Measurements from ENCODE around the gene ADH1C. TPM values are rescaled to one million over a fixed set of nuclear protein-coding genes. Genes with fewer than 3 reads are reported as not detected.

ADH1C gene
- total and polyA plus RNA-seq, 9 of the 15 experiments (the other 6 are each of a cell fraction or from before 2014, with no cell fraction given): 0.40 TPM; not detected in 8

DNA sequence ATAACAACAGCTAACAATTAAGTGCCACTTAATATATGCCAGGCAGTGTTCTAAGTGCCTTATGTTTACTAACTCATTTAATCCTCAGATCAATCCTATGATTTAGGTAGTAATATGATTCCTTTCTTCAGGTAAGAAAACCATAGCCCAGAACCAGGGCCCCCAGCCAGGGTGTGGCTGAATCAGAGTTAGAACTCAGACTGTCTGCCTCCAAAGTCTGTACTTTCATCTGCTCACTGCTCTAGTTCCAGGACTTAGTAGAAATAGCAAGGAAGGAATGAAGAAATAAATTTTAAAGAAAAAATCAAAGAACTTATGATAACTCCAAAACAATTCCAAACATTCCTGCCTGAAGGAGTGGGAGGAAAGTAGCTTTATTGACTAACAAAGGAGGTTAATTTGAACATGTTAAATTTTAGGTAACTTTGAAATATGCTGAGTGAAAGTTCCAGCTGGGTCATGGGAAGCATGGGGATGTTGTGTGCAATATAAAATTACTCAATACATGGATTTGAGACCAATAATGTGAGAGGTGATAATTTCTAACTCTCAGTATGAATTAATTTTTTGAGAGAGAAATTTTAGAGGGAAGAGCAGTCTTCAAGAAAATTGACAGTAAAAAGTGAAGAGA lies 8.8 kb upstream of the ADH1C start (continued):
- TF ChIP-seq, protein P1, sequence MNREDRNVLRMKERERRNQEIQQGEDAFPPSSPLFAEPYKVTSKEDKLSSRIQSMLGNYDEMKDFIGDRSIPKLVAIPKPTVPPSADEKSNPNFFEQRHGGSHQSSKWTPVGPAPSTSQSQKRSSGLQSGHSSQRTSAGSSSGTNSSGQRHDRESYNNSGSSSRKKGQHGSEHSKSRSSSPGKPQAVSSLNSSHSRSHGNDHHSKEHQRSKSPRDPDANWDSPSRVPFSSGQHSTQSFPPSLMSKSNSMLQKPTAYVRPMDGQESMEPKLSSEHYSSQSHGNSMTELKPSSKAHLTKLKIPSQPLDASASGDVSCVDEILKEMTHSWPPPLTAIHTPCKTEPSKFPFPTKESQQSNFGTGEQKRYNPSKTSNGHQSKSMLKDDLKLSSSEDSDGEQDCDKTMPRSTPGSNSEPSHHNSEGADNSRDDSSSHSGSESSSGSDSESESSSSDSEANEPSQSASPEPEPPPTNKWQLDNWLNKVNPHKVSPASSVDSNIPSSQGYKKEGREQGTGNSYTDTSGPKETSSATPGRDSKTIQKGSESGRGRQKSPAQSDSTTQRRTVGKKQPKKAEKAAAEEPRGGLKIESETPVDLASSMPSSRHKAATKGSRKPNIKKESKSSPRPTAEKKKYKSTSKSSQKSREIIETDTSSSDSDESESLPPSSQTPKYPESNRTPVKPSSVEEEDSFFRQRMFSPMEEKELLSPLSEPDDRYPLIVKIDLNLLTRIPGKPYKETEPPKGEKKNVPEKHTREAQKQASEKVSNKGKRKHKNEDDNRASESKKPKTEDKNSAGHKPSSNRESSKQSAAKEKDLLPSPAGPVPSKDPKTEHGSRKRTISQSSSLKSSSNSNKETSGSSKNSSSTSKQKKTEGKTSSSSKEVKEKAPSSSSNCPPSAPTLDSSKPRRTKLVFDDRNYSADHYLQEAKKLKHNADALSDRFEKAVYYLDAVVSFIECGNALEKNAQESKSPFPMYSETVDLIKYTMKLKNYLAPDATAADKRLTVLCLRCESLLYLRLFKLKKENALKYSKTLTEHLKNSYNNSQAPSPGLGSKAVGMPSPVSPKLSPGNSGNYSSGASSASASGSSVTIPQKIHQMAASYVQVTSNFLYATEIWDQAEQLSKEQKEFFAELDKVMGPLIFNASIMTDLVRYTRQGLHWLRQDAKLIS (CRISPR knock-in tag; IDR thresholded peaks at IDR 0.05): no peak
- TF ChIP-seq TBP (optimal IDR thresholded peaks at IDR 0.05; ENCODE audit: low read depth, low read length): no peak
- TF ChIP-seq ZNF444 (CRISPR knock-in tag; IDR thresholded peaks at IDR 0.05): no peak
- no peak for TF ChIP-seq ZNF551 (CRISPR knock-in tag; IDR thresholded peaks at IDR 0.05)
- TF ChIP-seq CHCHD3 (CRISPR knock-in tag; IDR thresholded peaks at IDR 0.05): no peak
- no peak for TF ChIP-seq ZNF76 (CRISPR knock-in tag; IDR thresholded peaks at IDR 0.05; ENCODE audit: borderline replicate concordance)
- TF ChIP-seq ZFP1 (CRISPR knock-in tag; IDR thresholded peaks at IDR 0.05): no peak
- no peak for TF ChIP-seq PML (IDR thresholded peaks at IDR 0.05; ENCODE audit: low read length)
- TF ChIP-seq GABPB1 (CRISPR knock-in tag; IDR thresholded peaks at IDR 0.05): no peak
- TF ChIP-seq ZNF165 (CRISPR knock-in tag; IDR thresholded peaks at IDR 0.05; ENCODE audit: borderline replicate concordance): no peak
